Measurements from ENCODE around the gene ARHGEF39. TPM values are rescaled to one million over a fixed set of nuclear protein-coding genes. Genes with fewer than 3 reads are reported as not detected.

ARHGEF39 gene
- total RNA-seq, 1 experiment from 2014 or later: 31.4 TPM

GRCh38 chr9:35649431-35650340, 15.3 kb downstream of the ARHGEF39 start:
- no peaks in the 10 kb centered on the region for H3K27me3 ChIP-seq (replicated peaks; ENCODE audit: control insufficient read depth, insufficient read depth, low read length)
- ChIA-PET POLR2A (no interaction called here), CTCF (interaction anchor here (1.2 kb wide), 1 partner anchor 8 kb away, joined by 3 read pairs; the partner anchor contains the start of genes CCDC107 and RMRP)
- BruUV-seq (replicated peaks): no TSS peak
- peaks cover 7% of the 10 kb centered on the region for H3K36me3 Mint-ChIP-seq (ENCODE audit: insufficient read depth, unreplicated experiment)
- TF ChIP-seq, protein P1, sequence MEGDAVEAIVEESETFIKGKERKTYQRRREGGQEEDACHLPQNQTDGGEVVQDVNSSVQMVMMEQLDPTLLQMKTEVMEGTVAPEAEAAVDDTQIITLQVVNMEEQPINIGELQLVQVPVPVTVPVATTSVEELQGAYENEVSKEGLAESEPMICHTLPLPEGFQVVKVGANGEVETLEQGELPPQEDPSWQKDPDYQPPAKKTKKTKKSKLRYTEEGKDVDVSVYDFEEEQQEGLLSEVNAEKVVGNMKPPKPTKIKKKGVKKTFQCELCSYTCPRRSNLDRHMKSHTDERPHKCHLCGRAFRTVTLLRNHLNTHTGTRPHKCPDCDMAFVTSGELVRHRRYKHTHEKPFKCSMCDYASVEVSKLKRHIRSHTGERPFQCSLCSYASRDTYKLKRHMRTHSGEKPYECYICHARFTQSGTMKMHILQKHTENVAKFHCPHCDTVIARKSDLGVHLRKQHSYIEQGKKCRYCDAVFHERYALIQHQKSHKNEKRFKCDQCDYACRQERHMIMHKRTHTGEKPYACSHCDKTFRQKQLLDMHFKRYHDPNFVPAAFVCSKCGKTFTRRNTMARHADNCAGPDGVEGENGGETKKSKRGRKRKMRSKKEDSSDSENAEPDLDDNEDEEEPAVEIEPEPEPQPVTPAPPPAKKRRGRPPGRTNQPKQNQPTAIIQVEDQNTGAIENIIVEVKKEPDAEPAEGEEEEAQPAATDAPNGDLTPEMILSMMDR (IDR thresholded peaks at IDR 0.05; ENCODE audit: insufficient read depth in 1 of 2, low read depth in 1 of 2, low read length in 1 of 2, severe bottlenecking in 1 of 2, unreplicated experiment in 1 of 2): no peak
- H3K4me1 ChIP-seq: peaks cover 5% of the 10 kb centered on the region
- no peaks in the 10 kb centered on the region for H3K36me3 ChIP-seq (ENCODE audit: control insufficient read depth, insufficient read depth, low read length)
- H3K27ac Mint-ChIP-seq (ENCODE audit: unreplicated experiment): no peak overlapping the region
- peaks cover 10% of the 10 kb centered on the region for H3K4me1 Mint-ChIP-seq (ENCODE audit: low read depth, unreplicated experiment)
- no peaks in the 10 kb centered on the region for H3K9me3 ChIP-seq
- no peaks in the 10 kb centered on the region for H3K27me3 Mint-ChIP-seq (ENCODE audit: insufficient read depth, unreplicated experiment)
- no peak overlapping the region for H3K4me3 Mint-ChIP-seq (ENCODE audit: unreplicated experiment)
- H3K9me3 Mint-ChIP-seq (ENCODE audit: unreplicated experiment): no peaks in the 10 kb centered on the region
- no peak for DNase-seq
- intact Hi-C loops (cut with micrococcal nuclease; ENCODE audit: unreplicated experiment): loop anchor here (5.0 kb wide), 2 partner anchors 162 to 233 kb away; no protein-coding TSS in a partner anchor
- H3K4me3 ChIP-seq (ENCODE audit: low read depth, low read length): no peak overlapping the region

- POLR2A ChIA-PET: interaction anchor here (0.6 to 2.5 kb wide), 9 partner anchors 11 to 1002 kb away, joined by 3 to 35 read pairs (median 4); partner anchors contain the start of genes CCDC107, RMRP and RUSC2
- no peaks in the 10 kb centered on the region; the same call in 1 of the 2 replicates for H3K4me1 ChIP-seq
Observed at GRCh38 chr9:35646533-35647265, 18.3 kb downstream of the ARHGEF39 start.

More at GRCh38 chr9:35646533-35647265, 18.3 kb downstream of the ARHGEF39 start:
- Histone ChIP-seq H3K27me3 (replicated peaks; ENCODE audit: control insufficient read depth, insufficient read depth, low read length) (no peaks in the 10 kb centered on the region), H3K4me3 (ENCODE audit: low read depth, low read length) (peak overlapping the region; percentile 46), H3K36me3 (ENCODE audit: control insufficient read depth, insufficient read depth, low read length) (no peaks in the 10 kb centered on the region), H3K9me3 (no peaks in the 10 kb centered on the region)
- Mint-ChIP-seq H3K4me3 (ENCODE audit: unreplicated experiment) (peak overlapping the region; percentile 81), H3K9me3 (ENCODE audit: unreplicated experiment) (no peaks in the 10 kb centered on the region), H3K27me3 (ENCODE audit: insufficient read depth, unreplicated experiment) (no peaks in the 10 kb centered on the region), H3K4me1 (ENCODE audit: low read depth, unreplicated experiment) (peaks cover 10% of the 10 kb centered on the region), H3K27ac (ENCODE audit: unreplicated experiment) (peak overlapping the region; percentile 84), H3K36me3 (ENCODE audit: insufficient read depth, unreplicated experiment) (peaks cover 7% of the 10 kb centered on the region)
- BruUV-seq (replicated peaks): TSS peak; percentile 44
- TF ChIP-seq, protein P1 (IDR thresholded peaks at IDR 0.05; ENCODE audit: insufficient read depth in 1 of 2, low read depth in 1 of 2, low read length in 1 of 2, severe bottlenecking in 1 of 2, unreplicated experiment in 1 of 2): peak; percentile 93 to 94
- CTCF ChIA-PET: interaction anchor here (0.6 to 2.4 kb wide), 20 partner anchors 11 to 383 kb away, joined by 3 to 31 read pairs (median 6); partner anchors contain the start of genes ARHGEF39, CCDC107, CREB3 and HINT2
- DNase-seq: peak; percentile 90 to 97
- intact Hi-C loops (cut with micrococcal nuclease; ENCODE audit: unreplicated experiment): loop anchor here (1.0 to 5.0 kb wide), 5 partner anchors 11 to 236 kb away; partner anchors contain the start of genes CREB3 and TLN1
